Stimulated activated CD4-positive, alpha-beta T cell treated with anti-CD3 and anti-CD28 coated beads, TNF-alpha, amount 100 ng/mL, for 1 hour (primary cell): ENCODE results near the gene STEAP1B.
"Not testable (repeated sequence)": the region's sequence is repeated elsewhere in the genome, so short reads cannot be mapped to it uniquely, and the experiment has no call there.

Experiments
- DNase-seq, 3 donors: peaks; one replicate each; pipeline ENCODE4 v3.0.0-alpha.2; 2020; ENCODE audit warnings: low read depth in 3 of 3, low spot score in 1 of 3

Gene STEAP1B

GRCh38 chr7:22499044-22499443 lies 944 bp downstream of the STEAP1B start:
- DNase-seq: no peak

GRCh38 chr7:22496912-22497311 lies 3.1 kb downstream of the STEAP1B start:
- not testable (repeated sequence) for DNase-seq

- not testable (repeated sequence) for DNase-seq
Observed at GRCh38 chr7:22496296-22496888, 3.6 kb downstream of the STEAP1B start.

- not testable (repeated sequence) for DNase-seq
Observed at GRCh38 chr7:22493160-22493925, 6.6 kb downstream of the STEAP1B start.

GRCh38 chr7:22488643-22489462 lies 11.1 kb downstream of the STEAP1B start:
- peak in 2 of 3 donors; percentile 13 to 39 for DNase-seq

GRCh38 chr7:22487978-22488642 lies 11.9 kb downstream of the STEAP1B start:
- DNase-seq: no peak

GRCh38 chr7:22486597-22486996 lies 13.4 kb downstream of the STEAP1B start:
- no peak for DNase-seq

- DNase-seq: no peak
Observed at GRCh38 chr7:22485189-22485588, 14.8 kb downstream of the STEAP1B start.

- DNase-seq: no peak
Observed at GRCh38 chr7:22482503-22482902, 17.5 kb downstream of the STEAP1B start.

- DNase-seq: no peak
Observed at GRCh38 chr7:22481726-22482125, 18.3 kb downstream of the STEAP1B start.

- DNase-seq: no peak
Observed at GRCh38 chr7:22480523-22481075, 19.4 kb downstream of the STEAP1B start.

- no peak for DNase-seq
Observed at GRCh38 chr7:22477876-22478450, 22.0 kb downstream of the STEAP1B start.

- no peak for DNase-seq
Observed at GRCh38 chr7:22477262-22477661, 22.7 kb downstream of the STEAP1B start.

- DNase-seq: no peak
Observed at GRCh38 chr7:22476824-22477223, 23.2 kb downstream of the STEAP1B start.

GRCh38 chr7:22474645-22475044 lies 25.3 kb downstream of the STEAP1B start:
- no peak for DNase-seq

- no peak for DNase-seq
Observed at GRCh38 chr7:22470981-22471380, 29.0 kb downstream of the STEAP1B start.

GRCh38 chr7:22469371-22470143 lies 30.4 kb downstream of the STEAP1B start:
- DNase-seq: no peak

- DNase-seq: no peak
Observed at GRCh38 chr7:22468609-22469008, 31.4 kb downstream of the STEAP1B start.

- no peak for DNase-seq
Observed at GRCh38 chr7:22464299-22464698, 35.7 kb downstream of the STEAP1B start.
